C4-2B (cell line): ENCODE results near the gene DST.

Experiments
- CTCF ChIP-seq: fragments of 450-650 bp; conservative IDR thresholded peaks from 2 replicates; pipeline ENCODE4 v1.5.1; 2017; ENCODE audit warnings: mild to moderate bottlenecking
- ZFX ChIP-seq: fragments of 450-650 bp; IDR thresholded peaks from 2 replicates; pipeline ENCODE4 v1.6.1; 2017

- TF ChIP-seq CTCF = peak; percentile 42
- TF ChIP-seq ZFX = no peak
Observed at GRCh38 chr6:56549014-56549413, 93.7 kb downstream of the DST start.
